ENCODE data around the gene USH2A.

Gene USH2A

GRCh38 chr1:215833941-215834729, 589.1 kb downstream of the USH2A start:
- Mint-ChIP-seq H3K4me1 (no peaks in the 10 kb centered on the region), H3K27ac (no peak overlapping the region), H3K27me3 (no peaks in the 10 kb centered on the region), H3K36me3 (ENCODE audit: low read depth) (no peaks in the 10 kb centered on the region), H3K9me3 (peaks cover 24% of the 10 kb centered on the region), H3K4me3 (no peak overlapping the region)
- no peak for ATAC-seq
- no peak for DNase-seq

GRCh38 chr1:215830226-215830810, 592.9 kb downstream of the USH2A start:
- no peak for DNase-seq
- no peaks in the 10 kb centered on the region for H3K27me3 Mint-ChIP-seq
- no peaks in the 10 kb centered on the region for H3K4me1 Mint-ChIP-seq

GRCh38 chr1:215825056-215825455, 598.2 kb downstream of the USH2A start:
- Mint-ChIP-seq H3K4me3 (no peak overlapping the region), H3K4me1 (no peaks in the 10 kb centered on the region), H3K27ac (no peak overlapping the region), H3K9me3 (peaks cover 24% of the 10 kb centered on the region), H3K27me3 (no peaks in the 10 kb centered on the region), H3K36me3 (ENCODE audit: low read depth) (no peaks in the 10 kb centered on the region)
- no peak for DNase-seq
- no peak for ATAC-seq

More at GRCh38 chr1:215830226-215830810, 592.9 kb downstream of the USH2A start:
- H3K9me3 Mint-ChIP-seq: peaks cover 21% of the 10 kb centered on the region
- no peaks in the 10 kb centered on the region for H3K36me3 Mint-ChIP-seq (ENCODE audit: low read depth)
- no peak overlapping the region for H3K4me3 Mint-ChIP-seq
- H3K27ac Mint-ChIP-seq: no peak overlapping the region
- no peak for ATAC-seq

- ATAC-seq (no peak), DNase-seq (no peak)
- no peak overlapping the region for H3K4me3 Mint-ChIP-seq
- H3K4me1 Mint-ChIP-seq: no peaks in the 10 kb centered on the region
- no peak overlapping the region for H3K27ac Mint-ChIP-seq
- peaks cover 18% of the 10 kb centered on the region for H3K9me3 Mint-ChIP-seq
- H3K27me3 Mint-ChIP-seq: no peaks in the 10 kb centered on the region
- no peaks in the 10 kb centered on the region for H3K36me3 Mint-ChIP-seq (ENCODE audit: low read depth)
Measured at GRCh38 chr1:215824245-215824644, 599.0 kb downstream of the USH2A start.

- H3K36me3 Mint-ChIP-seq (ENCODE audit: low read depth): no peaks in the 10 kb centered on the region
- H3K4me1 Mint-ChIP-seq: no peaks in the 10 kb centered on the region
- no peak overlapping the region for H3K4me3 Mint-ChIP-seq
- no peak for DNase-seq
- H3K9me3 Mint-ChIP-seq: peaks cover 21% of the 10 kb centered on the region
- H3K27ac Mint-ChIP-seq: no peak overlapping the region
- ATAC-seq: no peak
- no peaks in the 10 kb centered on the region for H3K27me3 Mint-ChIP-seq
Measured at GRCh38 chr1:215819114-215819513, 604.1 kb downstream of the USH2A start.

GRCh38 chr1:215807911-215808436, 615.3 kb downstream of the USH2A start:
- Mint-ChIP-seq H3K4me1 (no peaks in the 10 kb centered on the region), H3K27ac (no peak overlapping the region), H3K27me3 (no peaks in the 10 kb centered on the region), H3K36me3 (ENCODE audit: low read depth) (peaks cover 1% of the 10 kb centered on the region), H3K9me3 (peaks cover 32% of the 10 kb centered on the region), H3K4me3 (no peak overlapping the region)
- no peak for ATAC-seq
- DNase-seq: no peak

GRCh38 chr1:215807218-215807617, 616.0 kb downstream of the USH2A start:
- Mint-ChIP-seq H3K27ac (no peak overlapping the region), H3K36me3 (ENCODE audit: low read depth) (peaks cover under 1% of the 10 kb centered on the region), H3K9me3 (peaks cover 30% of the 10 kb centered on the region), H3K4me1 (no peaks in the 10 kb centered on the region), H3K4me3 (no peak overlapping the region), H3K27me3 (no peaks in the 10 kb centered on the region)
- no peak for ATAC-seq
- DNase-seq: no peak

GRCh38 chr1:215797859-215798258, 625.4 kb downstream of the USH2A start:
- Mint-ChIP-seq H3K27ac (no peak overlapping the region), H3K36me3 (ENCODE audit: low read depth) (no peaks in the 10 kb centered on the region), H3K4me1 (no peaks in the 10 kb centered on the region), H3K4me3 (no peak overlapping the region), H3K27me3 (no peaks in the 10 kb centered on the region), H3K9me3 (peaks cover 17% of the 10 kb centered on the region)
- no peak for DNase-seq
- no peak for ATAC-seq

GRCh38 chr1:215794156-215794555, 629.1 kb downstream of the USH2A start:
- no peak for ATAC-seq
- Mint-ChIP-seq H3K27ac (no peak overlapping the region), H3K9me3 (peaks cover 9% of the 10 kb centered on the region), H3K36me3 (ENCODE audit: low read depth) (no peaks in the 10 kb centered on the region), H3K27me3 (no peaks in the 10 kb centered on the region), H3K4me1 (no peaks in the 10 kb centered on the region), H3K4me3 (no peak overlapping the region)
- DNase-seq: no peak

GRCh38 chr1:215793180-215793579, 630.1 kb downstream of the USH2A start:
- H3K27ac Mint-ChIP-seq: no peak overlapping the region
- DNase-seq (no peak), ATAC-seq (no peak)
- no peaks in the 10 kb centered on the region for H3K4me1 Mint-ChIP-seq
- H3K36me3 Mint-ChIP-seq (ENCODE audit: low read depth): no peaks in the 10 kb centered on the region
- peaks cover 4% of the 10 kb centered on the region for H3K9me3 Mint-ChIP-seq
- no peaks in the 10 kb centered on the region for H3K27me3 Mint-ChIP-seq
- H3K4me3 Mint-ChIP-seq: no peak overlapping the region

- H3K27me3 Mint-ChIP-seq: no peaks in the 10 kb centered on the region
- no peak overlapping the region for H3K27ac Mint-ChIP-seq
- peaks cover 4% of the 10 kb centered on the region for H3K9me3 Mint-ChIP-seq
- H3K4me1 Mint-ChIP-seq: no peaks in the 10 kb centered on the region
- H3K36me3 Mint-ChIP-seq (ENCODE audit: low read depth): no peaks in the 10 kb centered on the region
- no peak overlapping the region for H3K4me3 Mint-ChIP-seq
- DNase-seq (no peak), ATAC-seq (no peak)
Measured at GRCh38 chr1:215792446-215792845, 630.8 kb downstream of the USH2A start.

- ATAC-seq (no peak), DNase-seq (no peak)
- H3K27me3 Mint-ChIP-seq: no peaks in the 10 kb centered on the region
- H3K27ac Mint-ChIP-seq: no peak overlapping the region
- no peak overlapping the region for H3K4me3 Mint-ChIP-seq
- H3K36me3 Mint-ChIP-seq (ENCODE audit: low read depth): no peaks in the 10 kb centered on the region
- no peaks in the 10 kb centered on the region for H3K4me1 Mint-ChIP-seq
- H3K9me3 Mint-ChIP-seq: peaks cover 1% of the 10 kb centered on the region
Measured at GRCh38 chr1:215789981-215790380, 633.3 kb downstream of the USH2A start.

- DNase-seq: no peak
- no peaks in the 10 kb centered on the region for H3K4me1 Mint-ChIP-seq
- ATAC-seq: no peak
- H3K4me3 Mint-ChIP-seq: no peak overlapping the region
- H3K27ac Mint-ChIP-seq: no peak overlapping the region
- no peaks in the 10 kb centered on the region for H3K27me3 Mint-ChIP-seq
- no peaks in the 10 kb centered on the region for H3K9me3 Mint-ChIP-seq
- no peaks in the 10 kb centered on the region for H3K36me3 Mint-ChIP-seq (ENCODE audit: low read depth)
Measured at GRCh38 chr1:215786997-215787396, 636.3 kb downstream of the USH2A start.

- no peaks in the 10 kb centered on the region for H3K4me1 Mint-ChIP-seq
Measured at GRCh38 chr1:215780641-215781040, 642.6 kb downstream of the USH2A start.

GRCh38 chr1:215780139-215780538, 643.1 kb downstream of the USH2A start:
- Mint-ChIP-seq H3K27me3 (no peaks in the 10 kb centered on the region), H3K9me3 (peaks cover 5% of the 10 kb centered on the region), H3K4me3 (no peak overlapping the region), H3K27ac (no peak overlapping the region), H3K36me3 (ENCODE audit: low read depth) (no peaks in the 10 kb centered on the region), H3K4me1 (no peaks in the 10 kb centered on the region)
- no peak for DNase-seq
- ATAC-seq: no peak

More at GRCh38 chr1:215780641-215781040, 642.6 kb downstream of the USH2A start:
- no peak overlapping the region for H3K27ac Mint-ChIP-seq
- H3K36me3 Mint-ChIP-seq (ENCODE audit: low read depth): no peaks in the 10 kb centered on the region
- no peak for ATAC-seq
- peaks cover 5% of the 10 kb centered on the region for H3K9me3 Mint-ChIP-seq
- DNase-seq: no peak
- H3K4me3 Mint-ChIP-seq: no peak overlapping the region
- no peaks in the 10 kb centered on the region for H3K27me3 Mint-ChIP-seq

Measured in activated naive CD8-positive, alpha-beta T cell treated with anti-CD3 and anti-CD28 coated beads, Interleukin-2, amount 50 U/mL, for 24 hours (primary cell).